B cell (primary cell): ENCODE data around the gene RRAS2. TPM values are rescaled to one million over a fixed set of nuclear protein-coding genes. Genes with fewer than 3 reads are reported as not detected.

Source experiments
- ATAC-seq: fragments of 200-7000 bp; cut with Tn5 transposase; one replicate; pipeline ENCODE4 v1.10.0; 2021; ENCODE audit warnings: low read depth, mild to moderate bottlenecking, moderate number of reproducible peaks, moderate library complexity
- CTCF ChIA-PET: fragments of 350-600 bp; sonication (Branson Sonifier 250); formaldehyde crosslinking; loops from one replicate; lab custom pipeline; 2021; ENCODE audit warnings: antibody characterized with exemption, inconsistent platforms; lab: Charles Lee
- POLR2A ChIA-PET: fragments of 350-600 bp; sonication (Branson Sonifier 250); formaldehyde crosslinking; loops from one replicate; lab custom pipeline; 2021; ENCODE audit warnings: antibody characterized with exemption; lab: Charles Lee
- DNase-seq: peaks from one replicate; pipeline ENCODE4 v3.0.0; 2013
- H2AFZ ChIP-seq: 2 replicates; pipeline ENCODE4 v1.6.1; 2012; ENCODE audit warnings: mild to moderate bottlenecking, low read depth, low read length; ENCODE audit not compliant: insufficient read depth, poor library complexity, severe bottlenecking
- H3K27ac ChIP-seq, 2 donors: 1 replicate in 1 of 2; 2 replicates in 1 of 2; pipeline ENCODE4 v1.5.1; 2012 to 2013; ENCODE audit warnings: low read length in 2 of 2, mild to moderate bottlenecking in 2 of 2, moderate library complexity in 1 of 2
- H3K27me3 ChIP-seq, 4 experiments: fragments of 200-600 bp in 1 of 4; sonication (generic) in 1 of 4; replicated peaks in 1 of 4; 1 replicate in 2 of 4; 2 replicates in 2 of 4; pipeline versions ENCODE4 v1.6.1 to v1.7.0; 2013 to 2016; ENCODE audit warnings: low read length in 3 of 4, mild to moderate bottlenecking in 2 of 4, mixed read lengths in 1 of 4, moderate library complexity in 1 of 4; ENCODE audit not compliant: insufficient read depth in 4 of 4, control insufficient read depth in 3 of 4; ENCODE audit errors: control extremely low read depth in 1 of 4
- H3K36me3 ChIP-seq, 2 experiments: replicated peaks in 1 of 2; 1 replicate in 1 of 2; 2 replicates in 1 of 2; pipeline versions ENCODE4 v1.6.1 to v1.7.1; 2013; ENCODE audit warnings: low read length in 1 of 2; ENCODE audit not compliant: insufficient read depth in 2 of 2, control insufficient read depth in 1 of 2; ENCODE audit errors: control extremely low read depth in 1 of 2, extremely low read depth in 1 of 2
- H3K4me1 ChIP-seq, 2 donors: fragments of 200-600 bp in 1 of 2; sonication (generic) in 1 of 2; 1 replicate in 1 of 2; 2 replicates in 1 of 2; pipeline versions ENCODE4 v1.5.1 to v1.6.1; 2013 to 2017; ENCODE audit warnings: low read length in 2 of 2; ENCODE audit not compliant: control insufficient read depth in 2 of 2, insufficient read depth in 2 of 2
- H3K4me2 ChIP-seq: replicated peaks from 2 replicates; pipeline ENCODE3; 2012; ENCODE audit warnings: mild to moderate bottlenecking, low read depth, low read length; ENCODE audit not compliant: poor library complexity, severe bottlenecking
- H3K4me3 ChIP-seq, 5 experiments: fragments of 200-600 bp in 1 of 5; sonication (generic) in 1 of 5; 1 replicate in 3 of 5; 2 replicates in 2 of 5; pipeline versions ENCODE4 v1.5.1 to v1.7.0; 2011 to 2016; ENCODE audit warnings: low read length in 4 of 5, mild to moderate bottlenecking in 4 of 5, low read depth in 2 of 5, control low read depth in 1 of 5, moderate library complexity in 1 of 5; ENCODE audit not compliant: insufficient read depth in 1 of 5; ENCODE audit errors: control extremely low read depth in 1 of 5, extremely low read depth in 1 of 5
- H3K79me2 ChIP-seq: fragments of 200-600 bp; sonication (generic); one replicate; pipeline ENCODE4 v1.6.0; 2016; ENCODE audit warnings: low read length; ENCODE audit not compliant: control insufficient read depth, insufficient read depth
- H3K9ac ChIP-seq: fragments of 200-600 bp; sonication (generic); 2 replicates; pipeline ENCODE4 v1.6.1; 2017; ENCODE audit warnings: mild to moderate bottlenecking, low read length, moderate library complexity
- H3K9me3 ChIP-seq, 3 donors: one replicate each; pipeline versions ENCODE4 v1.6.1 to v1.7.1; 2013; ENCODE audit warnings: low read length in 2 of 3; ENCODE audit not compliant: control insufficient read depth in 2 of 3, insufficient read depth in 1 of 3; ENCODE audit errors: control extremely low read depth in 1 of 3
- H4K20me1 ChIP-seq: 2 replicates; pipeline ENCODE4 v1.6.0; 2012; ENCODE audit warnings: mild to moderate bottlenecking, low read length; ENCODE audit not compliant: insufficient read depth, control insufficient read depth, poor library complexity, severe bottlenecking
- H3K27ac Mint-ChIP-seq: one replicate; pipeline ENCODE4 v1.8.0; 2021; ENCODE audit warnings: mixed read lengths
- H3K27me3 Mint-ChIP-seq: one replicate; pipeline ENCODE4 v1.8.0; 2021; ENCODE audit warnings: mixed read lengths
- H3K4me1 Mint-ChIP-seq: one replicate; pipeline ENCODE4 v1.8.0; 2021; ENCODE audit warnings: mixed read lengths
- H3K4me3 Mint-ChIP-seq: one replicate; pipeline ENCODE4 v1.8.0; 2021; ENCODE audit warnings: mixed read lengths
- H3K9me3 Mint-ChIP-seq: one replicate; pipeline ENCODE4 v1.8.0; 2022; ENCODE audit warnings: mixed read lengths; ENCODE audit not compliant: insufficient read depth
- CTCF ChIP-seq: fragments of 200-600 bp; IDR thresholded peaks from one replicate; pipeline ENCODE4 v1.8.0; 2022; ENCODE audit warnings: antibody characterized with exemption, mild to moderate bottlenecking
- EZH2 ChIP-seq: IDR thresholded peaks from 2 replicates; pipeline ENCODE4 v1.6.1; 2012; ENCODE audit warnings: borderline replicate concordance, low read depth, mild to moderate bottlenecking, moderate library complexity, low read length; ENCODE audit not compliant: insufficient read depth, poor library complexity, severe bottlenecking
- whole genome bisulfite sequencing: methylation state at CpG from one replicate; pipeline ENCODE4 v1.1.5; 2013; ENCODE audit warnings: missing lambda C conversion rate; ENCODE audit not compliant: insufficient coverage; 5-methylcytosine and 5-hydroxymethylcytosine counted together
- intact Hi-C: fragments of 100-400 bp; cut with micrococcal nuclease; formaldehyde crosslinking; loops from one replicate; pipeline ENCODE4 v1.10.0; 2022
- polyA plus RNA-seq: library from polyadenylated mRNA; depleted of rRNA; stranded (reverse); fragments of >200 nt; gene quantifications from 2 replicates; pipeline ENCODE4 v1.2.3, GENCODE V29; 2012
- total RNA-seq, 2 donors: library from RNA; stranded (reverse); fragments of 120-200 nt in 1 of 2; gene quantifications; 1 replicate in 1 of 2; 2 replicates in 1 of 2; pipeline versions ENCODE4 v1.2.3 to v1.2.4, GENCODE V29; 2013 to 2022

The RRAS2 gene
- total and polyA plus RNA-seq, 2 donors (not counting 1 experiment from before 2014, with no cell fraction given), result 31.8 to 72.4 TPM

GRCh38 chr11:14361951-14362350 is 3.0 kb upstream of the RRAS2 start:
- POLR2A ChIA-PET, result no interaction called here
- TF ChIP-seq CTCF (no peak), EZH2 (no peak)
- H2AFZ ChIP-seq, result no peak overlapping the region
- CTCF ChIA-PET, result interaction anchor here (0.7 to 1.8 kb wide), 4 partner anchors 10 to 256 kb away, joined by 3 to 6 read pairs (median 4); no protein-coding TSS in a partner anchor
- DNase-seq (no peak), ATAC-seq (no peak)
- H3K27me3 ChIP-seq, result no peaks in the 10 kb centered on the region
- H3K4me1 ChIP-seq, result peaks cover 10 to 11% of the 10 kb centered on the region in 2 donors
- no peak overlapping the region for H3K4me2 ChIP-seq
- no peaks in the 10 kb centered on the region for H3K9me3 ChIP-seq
- Mint-ChIP-seq H3K4me1 (peaks cover 19% of the 10 kb centered on the region), H3K27ac (no peak overlapping the region), H3K27me3 (no peaks in the 10 kb centered on the region), H3K4me3 (no peak overlapping the region), H3K9me3 (no peaks in the 10 kb centered on the region)
- peaks cover 28% of the 10 kb centered on the region for H3K79me2 ChIP-seq
- no peak overlapping the region for H3K27ac ChIP-seq
- H3K36me3 ChIP-seq, result no peaks in the 10 kb centered on the region
- peaks cover 8% of the 10 kb centered on the region for H4K20me1 ChIP-seq
- H3K9ac ChIP-seq, result no peak overlapping the region
- intact Hi-C loops, result loop anchor here (1.0 kb wide), 1 partner anchor 7 kb away; no protein-coding TSS in a partner anchor
- no peak overlapping the region for H3K4me3 ChIP-seq

GRCh38 chr11:14360976-14361375 is 2.0 kb upstream of the RRAS2 start:
- Histone ChIP-seq H3K4me2 (no peak overlapping the region), H2AFZ (no peak overlapping the region), H3K4me1 (peaks cover 18 to 20% of the 10 kb centered on the region in 2 donors), H3K36me3 (no peaks in the 10 kb centered on the region), H3K27me3 (no peaks in the 10 kb centered on the region), H3K9ac (no peak overlapping the region), H3K79me2 (peaks cover 38% of the 10 kb centered on the region), H3K9me3 (no peaks in the 10 kb centered on the region), H3K27ac (no peak overlapping the region), H4K20me1 (peaks cover 13% of the 10 kb centered on the region), H3K4me3 (no peak overlapping the region)
- TF ChIP-seq EZH2 (no peak), CTCF (no peak)
- DNase-seq (no peak), ATAC-seq (no peak)
- WGBS, result 97% methylated on average over 14 of the region's 17 CpGs
- no peak overlapping the region for H3K4me3 Mint-ChIP-seq
- CTCF ChIA-PET, result interaction anchor here (0.7 to 1.8 kb wide), 2 partner anchors 9 to 257 kb away, joined by 3 to 4 read pairs; no protein-coding TSS in a partner anchor
- no peaks in the 10 kb centered on the region for H3K9me3 Mint-ChIP-seq
- peaks cover 27% of the 10 kb centered on the region for H3K4me1 Mint-ChIP-seq
- intact Hi-C loops, result loop anchor here (1.0 kb wide), 1 partner anchor 8 kb away; no protein-coding TSS in a partner anchor
- no peak overlapping the region for H3K27ac Mint-ChIP-seq
- H3K27me3 Mint-ChIP-seq, result no peaks in the 10 kb centered on the region
- POLR2A ChIA-PET, result interaction anchor here (0.7 kb wide), 1 partner anchor 10 kb away, joined by 3 read pairs; no protein-coding TSS in a partner anchor
